Gastrocnemius medialis (tissue), 4 donors: ENCODE results near the gene PRKCZ. TPM values are rescaled to one million over a fixed set of nuclear protein-coding genes. Genes with fewer than 3 reads are reported as not detected.

Experiments
- ATAC-seq, 2 donors: fragments of 150-250 bp; one replicate each; pipeline ENCODE4 v1.9.1; 2016
- DNase-seq, 2 donors: peaks; one replicate each; pipeline ENCODE4 v3.0.0-alpha.2; 2019
- H3K27ac ChIP-seq, 4 donors: fragments of 200-600 bp; sonication (generic); 1 replicate in 1 of 4; 2 replicates in 3 of 4; pipeline ENCODE4 v1.5.1; 2016 to 2018; ENCODE audit warnings: mild to moderate bottlenecking in 2 of 4, moderate library complexity in 1 of 4
- H3K27me3 ChIP-seq, 3 donors: fragments of 200-600 bp; sonication (generic) in 2 of 3; 1 replicate in 1 of 3; 2 replicates in 2 of 3; pipeline versions ENCODE4 v1.5.1 to v1.6.0; 2016 to 2019; ENCODE audit warnings: mild to moderate bottlenecking in 1 of 3, moderate library complexity in 1 of 3
- H3K36me3 ChIP-seq, 2 donors: fragments of 200-600 bp; sonication (generic) in 1 of 2; one replicate each; pipeline ENCODE4 v1.5.1; 2017 to 2018
- H3K4me1 ChIP-seq, 2 donors: fragments of 200-600 bp; sonication (generic) in 1 of 2; one replicate each; pipeline ENCODE4 v1.5.1; 2016 to 2017; ENCODE audit warnings: mild to moderate bottlenecking in 2 of 2
- H3K4me3 ChIP-seq, 4 donors: fragments of 200-600 bp; sonication (generic) in 3 of 4; 1 replicate in 1 of 4; 2 replicates in 3 of 4; pipeline ENCODE4 v1.5.1; 2016 to 2019; ENCODE audit warnings: mild to moderate bottlenecking in 2 of 4
- H3K9me3 ChIP-seq, 3 donors: fragments of 200-600 bp; sonication (generic) in 2 of 3; 1 replicate in 1 of 3; 2 replicates in 2 of 3; pipeline ENCODE4 v1.5.1; 2016 to 2019
- CTCF ChIP-seq, 5 experiments: fragments of 450-650 bp in 3 of 5; fragments of 200-600 bp in 2 of 5; sonication (generic) in 2 of 5; IDR thresholded peaks in 4 of 5; conservative IDR thresholded peaks in 1 of 5; 1 replicate in 4 of 5; 2 replicates in 1 of 5; pipeline ENCODE4 v1.5.1; 2016 to 2019; ENCODE audit warnings: antibody characterized with exemption in 5 of 5, mild to moderate bottlenecking in 3 of 5, moderate library complexity in 3 of 5
- POLR2A ChIP-seq, 2 donors: fragments of 450-650 bp; IDR thresholded peaks; one replicate each; pipeline ENCODE4 v1.6.1; 2017; ENCODE audit warnings: antibody characterized with exemption in 2 of 2, mild to moderate bottlenecking in 2 of 2, moderate library complexity in 2 of 2
- in situ Hi-C, 4 donors: fragments of 200-750 bp; cut with MboI; loops; one replicate each; pipeline versions ENCODE4 v1.15.0 to v1.8.0; 2017; ENCODE audit warnings: low sequenced_read_pairs in 4 of 4
- intact Hi-C: fragments of 100-400 bp; cut with DNase I; formaldehyde crosslinking; loops from one replicate; pipeline ENCODE4 v1.15.1; 2023; ENCODE audit warnings: low total_unique reads
- total RNA-seq, 4 donors: library from RNA; depleted of rRNA; stranded (reverse); fragments of >200 nt; gene quantifications; one replicate each; pipeline versions ENCODE4 v1.1.0 to v1.2.3, GENCODE V29; 2016

Gene PRKCZ
- total RNA-seq, 4 donors from 2014 or later, result 0.16 to 0.87 TPM; not detected in 2

DNA sequence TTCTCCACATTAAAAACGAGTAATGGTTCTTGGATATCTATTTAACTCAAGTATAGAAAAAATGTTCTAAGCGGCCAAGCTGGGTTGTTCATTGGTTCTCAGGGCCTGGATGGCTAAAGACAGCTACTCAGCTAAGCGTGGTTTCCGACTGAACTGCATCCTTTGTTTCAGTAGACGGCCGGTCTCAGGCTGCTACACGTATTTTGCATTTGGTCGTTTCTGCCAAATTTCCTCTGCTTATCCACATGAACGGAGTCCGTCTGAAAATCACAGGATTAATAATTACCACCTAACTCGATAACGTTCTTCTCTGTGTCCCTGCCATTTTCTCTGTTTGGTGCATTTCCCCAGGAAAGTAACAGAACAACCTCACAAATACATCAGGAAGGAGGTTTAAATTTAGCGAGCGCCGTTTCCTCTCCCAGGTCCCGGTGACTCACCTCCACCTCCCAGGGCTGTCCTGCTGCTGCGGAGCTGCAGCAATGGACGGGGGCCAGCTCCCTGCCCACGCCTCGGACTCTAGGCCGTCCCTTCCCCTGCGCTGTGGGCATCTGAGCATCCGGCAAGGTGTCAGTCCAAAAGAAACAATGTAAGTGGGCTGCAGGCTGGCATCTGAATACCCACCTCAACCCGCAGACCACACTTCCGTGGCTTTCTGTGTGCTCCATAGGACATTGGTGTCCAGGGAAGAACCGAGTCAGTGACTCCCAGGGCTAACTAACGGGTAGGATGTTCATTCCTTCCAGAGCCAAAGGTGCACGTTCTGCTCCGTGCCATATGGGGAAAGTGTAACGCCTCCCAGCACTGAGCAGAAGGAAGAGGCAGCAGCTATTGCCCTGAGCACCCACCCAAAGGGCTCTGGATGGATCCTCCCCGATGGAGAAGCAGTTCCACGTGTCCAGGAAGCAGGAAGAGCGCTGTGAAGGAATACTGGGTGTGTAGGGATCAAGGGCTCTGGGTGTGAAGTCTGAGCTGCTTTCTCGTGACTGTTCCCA is 35.2 kb upstream of the PRKCZ start:
- Histone ChIP-seq H3K4me3 (no peak overlapping the region), H3K4me1 (no peaks in the 10 kb centered on the region), H3K36me3 (no peaks in the 10 kb centered on the region), H3K9me3 (no peaks in the 10 kb centered on the region), H3K27me3 (peaks cover 26 to 72% (median 38%) of the 10 kb centered on the region in 3 donors), H3K27ac (no peak overlapping the region)
- intact Hi-C loops (no loop called here), in situ Hi-C loops (no loop called here)
- TF ChIP-seq CTCF (IDR thresholded peaks at IDR 0.05 in 4 of 5, conservative IDR thresholded peaks at IDR 0.05 in 1 of 5), result no peak
- TF ChIP-seq POLR2A (IDR thresholded peaks at IDR 0.05), result no peak
- DNase-seq, result no peak
- no peak for ATAC-seq

GRCh38 chr1:2016123-2016522 is 34.1 kb upstream of the PRKCZ start:
- intact Hi-C loops, result no loop called here
- ATAC-seq, result no peak

DNA sequence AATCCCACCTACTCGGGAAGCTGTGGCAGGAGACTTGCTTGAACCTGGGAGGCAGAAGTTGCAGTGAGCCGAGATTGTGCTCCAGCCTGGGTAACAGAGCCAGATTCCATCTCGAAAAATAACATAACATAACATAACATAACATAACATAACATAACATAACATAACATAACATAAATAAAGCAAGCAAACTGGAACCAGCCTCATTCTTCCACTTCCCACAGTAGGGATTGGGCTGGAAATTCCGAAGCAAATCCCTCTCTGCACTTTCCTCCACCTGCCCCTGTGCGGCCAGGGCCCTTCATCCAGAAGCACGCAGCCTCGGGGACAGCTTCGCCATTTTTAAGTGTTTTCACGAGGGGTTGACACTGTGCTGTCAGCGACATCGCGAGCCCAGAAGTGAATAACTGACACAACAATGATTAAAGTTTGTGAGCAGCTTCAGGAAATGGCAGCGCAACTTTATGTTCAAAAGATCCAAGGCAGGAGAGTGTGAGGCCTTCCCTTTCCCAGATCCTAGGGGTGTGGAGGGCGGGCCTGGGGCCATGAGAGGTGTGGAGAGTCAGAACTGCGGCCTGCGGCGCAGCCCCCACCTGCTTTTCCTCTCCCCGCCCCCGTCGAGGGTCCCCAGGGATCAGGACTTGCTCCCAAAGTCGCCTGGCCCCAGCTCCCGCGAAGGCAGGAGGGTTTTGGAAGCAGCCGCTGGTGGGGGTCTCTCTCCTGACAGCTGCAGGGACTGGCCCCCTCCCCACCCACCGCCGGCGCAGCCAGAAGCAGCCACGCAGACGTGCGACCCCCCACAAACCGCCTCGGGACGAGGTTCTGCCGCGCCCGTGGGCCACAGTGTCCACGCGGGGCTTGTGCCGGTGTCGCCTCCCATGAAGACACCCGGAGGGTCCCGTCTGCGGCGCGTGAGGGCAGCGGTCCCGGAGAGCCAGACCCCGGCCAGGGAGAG is 31.7 kb upstream of the PRKCZ start:
- Histone ChIP-seq H3K4me3 (no peak overlapping the region), H3K36me3 (no peaks in the 10 kb centered on the region), H3K9me3 (no peaks in the 10 kb centered on the region), H3K27me3 (peaks cover 54 to 72% (median 66%) of the 10 kb centered on the region in 3 donors), H3K4me1 (no peaks in the 10 kb centered on the region), H3K27ac (no peak overlapping the region)
- TF ChIP-seq POLR2A (IDR thresholded peaks at IDR 0.05) (no peak), CTCF (IDR thresholded peaks at IDR 0.05 in 4 of 5, conservative IDR thresholded peaks at IDR 0.05 in 1 of 5) (no peak)
- DNase-seq, result no peak
- in situ Hi-C loops (no loop called here), intact Hi-C loops (no loop called here)
- ATAC-seq, result no peak

More at GRCh38 chr1:2016123-2016522, 34.1 kb upstream of the PRKCZ start:
- no peak overlapping the region for H3K27ac ChIP-seq
- no peak for DNase-seq
- H3K36me3 ChIP-seq, result no peaks in the 10 kb centered on the region
- in situ Hi-C loops, result no loop called here
- H3K9me3 ChIP-seq, result no peaks in the 10 kb centered on the region
- no peaks in the 10 kb centered on the region for H3K4me1 ChIP-seq
- TF ChIP-seq POLR2A (IDR thresholded peaks at IDR 0.05) (no peak), CTCF (IDR thresholded peaks at IDR 0.05 in 4 of 5, conservative IDR thresholded peaks at IDR 0.05 in 1 of 5) (no peak)
- H3K27me3 ChIP-seq, result peaks cover 37 to 73% (median 49%) of the 10 kb centered on the region in 3 donors
- H3K4me3 ChIP-seq, result no peak overlapping the region

- TF ChIP-seq POLR2A (IDR thresholded peaks at IDR 0.05), result no peak
- TF ChIP-seq CTCF (IDR thresholded peaks at IDR 0.05 in 4 of 5, conservative IDR thresholded peaks at IDR 0.05 in 1 of 5), result no peak
- Histone ChIP-seq H3K9me3 (no peaks in the 10 kb centered on the region), H3K36me3 (no peaks in the 10 kb centered on the region), H3K27ac (no peak within 1 kb of the TSS), H3K27me3 (peaks cover 53 to 67% (median 62%) of the 10 kb centered on the region in 3 donors), H3K4me1 (no peaks in the 10 kb centered on the region), H3K4me3 (no peak within 1 kb of the TSS)
- intact Hi-C loops, result no loop called here
- in situ Hi-C loops, result no loop called here
- DNase-seq (no peak), ATAC-seq (no peak)
These were observed 31.1 kb upstream of the PRKCZ start, which contains the start of gene GABRD for GRCh38 chr1:2019172-2019543. Gene GABRD (plus strand): TSS chr1:2019345. CDS start chr1:2019424, 79 bp downstream.
